B cell (primary cell): ENCODE data around the gene TSNAX. TPM values are rescaled to one million over a fixed set of nuclear protein-coding genes. Genes with fewer than 3 reads are reported as not detected.

ENCODE experiments used
- ATAC-seq: fragments of 200-7000 bp; cut with Tn5 transposase; one replicate; pipeline ENCODE4 v1.10.0; 2021; ENCODE audit warnings: low read depth, mild to moderate bottlenecking, moderate number of reproducible peaks, moderate library complexity
- CTCF ChIA-PET: fragments of 350-600 bp; sonication (Branson Sonifier 250); formaldehyde crosslinking; loops from one replicate; lab custom pipeline; 2021; ENCODE audit warnings: antibody characterized with exemption, inconsistent platforms; lab: Charles Lee
- POLR2A ChIA-PET: fragments of 350-600 bp; sonication (Branson Sonifier 250); formaldehyde crosslinking; loops from one replicate; lab custom pipeline; 2021; ENCODE audit warnings: antibody characterized with exemption; lab: Charles Lee
- DNase-seq: peaks from one replicate; pipeline ENCODE4 v3.0.0; 2013
- H2AFZ ChIP-seq: 2 replicates; pipeline ENCODE4 v1.6.1; 2012; ENCODE audit warnings: mild to moderate bottlenecking, low read depth, low read length; ENCODE audit not compliant: insufficient read depth, poor library complexity, severe bottlenecking
- H3K27ac ChIP-seq, 2 donors: 1 replicate in 1 of 2; 2 replicates in 1 of 2; pipeline ENCODE4 v1.5.1; 2012 to 2013; ENCODE audit warnings: low read length in 2 of 2, mild to moderate bottlenecking in 2 of 2, moderate library complexity in 1 of 2
- H3K27me3 ChIP-seq, 4 experiments: fragments of 200-600 bp in 1 of 4; sonication (generic) in 1 of 4; replicated peaks in 1 of 4; 1 replicate in 2 of 4; 2 replicates in 2 of 4; pipeline versions ENCODE4 v1.6.1 to v1.7.0; 2013 to 2016; ENCODE audit warnings: low read length in 3 of 4, mild to moderate bottlenecking in 2 of 4, mixed read lengths in 1 of 4, moderate library complexity in 1 of 4; ENCODE audit not compliant: insufficient read depth in 4 of 4, control insufficient read depth in 3 of 4; ENCODE audit errors: control extremely low read depth in 1 of 4
- H3K36me3 ChIP-seq, 2 experiments: replicated peaks in 1 of 2; 1 replicate in 1 of 2; 2 replicates in 1 of 2; pipeline versions ENCODE4 v1.6.1 to v1.7.1; 2013; ENCODE audit warnings: low read length in 1 of 2; ENCODE audit not compliant: insufficient read depth in 2 of 2, control insufficient read depth in 1 of 2; ENCODE audit errors: control extremely low read depth in 1 of 2, extremely low read depth in 1 of 2
- H3K4me1 ChIP-seq, 2 donors: fragments of 200-600 bp in 1 of 2; sonication (generic) in 1 of 2; 1 replicate in 1 of 2; 2 replicates in 1 of 2; pipeline versions ENCODE4 v1.5.1 to v1.6.1; 2013 to 2017; ENCODE audit warnings: low read length in 2 of 2; ENCODE audit not compliant: control insufficient read depth in 2 of 2, insufficient read depth in 2 of 2
- H3K4me2 ChIP-seq: replicated peaks from 2 replicates; pipeline ENCODE3; 2012; ENCODE audit warnings: mild to moderate bottlenecking, low read depth, low read length; ENCODE audit not compliant: poor library complexity, severe bottlenecking
- H3K4me3 ChIP-seq, 5 experiments: fragments of 200-600 bp in 1 of 5; sonication (generic) in 1 of 5; 1 replicate in 3 of 5; 2 replicates in 2 of 5; pipeline versions ENCODE4 v1.5.1 to v1.7.0; 2011 to 2016; ENCODE audit warnings: low read length in 4 of 5, mild to moderate bottlenecking in 4 of 5, low read depth in 2 of 5, control low read depth in 1 of 5, moderate library complexity in 1 of 5; ENCODE audit not compliant: insufficient read depth in 1 of 5; ENCODE audit errors: control extremely low read depth in 1 of 5, extremely low read depth in 1 of 5
- H3K79me2 ChIP-seq: fragments of 200-600 bp; sonication (generic); one replicate; pipeline ENCODE4 v1.6.0; 2016; ENCODE audit warnings: low read length; ENCODE audit not compliant: control insufficient read depth, insufficient read depth
- H3K9ac ChIP-seq: fragments of 200-600 bp; sonication (generic); 2 replicates; pipeline ENCODE4 v1.6.1; 2017; ENCODE audit warnings: mild to moderate bottlenecking, low read length, moderate library complexity
- H3K9me3 ChIP-seq, 3 donors: one replicate each; pipeline versions ENCODE4 v1.6.1 to v1.7.1; 2013; ENCODE audit warnings: low read length in 2 of 3; ENCODE audit not compliant: control insufficient read depth in 2 of 3, insufficient read depth in 1 of 3; ENCODE audit errors: control extremely low read depth in 1 of 3
- H4K20me1 ChIP-seq: 2 replicates; pipeline ENCODE4 v1.6.0; 2012; ENCODE audit warnings: mild to moderate bottlenecking, low read length; ENCODE audit not compliant: insufficient read depth, control insufficient read depth, poor library complexity, severe bottlenecking
- H3K27ac Mint-ChIP-seq: one replicate; pipeline ENCODE4 v1.8.0; 2021; ENCODE audit warnings: mixed read lengths
- H3K27me3 Mint-ChIP-seq: one replicate; pipeline ENCODE4 v1.8.0; 2021; ENCODE audit warnings: mixed read lengths
- H3K4me1 Mint-ChIP-seq: one replicate; pipeline ENCODE4 v1.8.0; 2021; ENCODE audit warnings: mixed read lengths
- H3K4me3 Mint-ChIP-seq: one replicate; pipeline ENCODE4 v1.8.0; 2021; ENCODE audit warnings: mixed read lengths
- H3K9me3 Mint-ChIP-seq: one replicate; pipeline ENCODE4 v1.8.0; 2022; ENCODE audit warnings: mixed read lengths; ENCODE audit not compliant: insufficient read depth
- CTCF ChIP-seq: fragments of 200-600 bp; IDR thresholded peaks from one replicate; pipeline ENCODE4 v1.8.0; 2022; ENCODE audit warnings: antibody characterized with exemption, mild to moderate bottlenecking
- EZH2 ChIP-seq: IDR thresholded peaks from 2 replicates; pipeline ENCODE4 v1.6.1; 2012; ENCODE audit warnings: borderline replicate concordance, low read depth, mild to moderate bottlenecking, moderate library complexity, low read length; ENCODE audit not compliant: insufficient read depth, poor library complexity, severe bottlenecking
- WGBS: methylation state at CpG from one replicate; pipeline ENCODE4 v1.1.5; 2013; ENCODE audit warnings: missing lambda C conversion rate; ENCODE audit not compliant: insufficient coverage; 5-methylcytosine and 5-hydroxymethylcytosine counted together
- intact Hi-C: fragments of 100-400 bp; cut with micrococcal nuclease; formaldehyde crosslinking; loops from one replicate; pipeline ENCODE4 v1.10.0; 2022
- polyA plus RNA-seq: library from polyadenylated mRNA; depleted of rRNA; stranded (reverse); fragments of >200 nt; gene quantifications from 2 replicates; pipeline ENCODE4 v1.2.3, GENCODE V29; 2012
- total RNA-seq, 2 donors: library from RNA; stranded (reverse); fragments of 120-200 nt in 1 of 2; gene quantifications; 1 replicate in 1 of 2; 2 replicates in 1 of 2; pipeline versions ENCODE4 v1.2.3 to v1.2.4, GENCODE V29; 2013 to 2022

TSNAX gene
- total and polyA plus RNA-seq, 2 donors (not counting 1 experiment from before 2014, with no cell fraction given), result 9.0 to 41.4 TPM

- ChIA-PET CTCF (no interaction called here), POLR2A (no interaction called here)
- Histone ChIP-seq H3K4me3 (no peak overlapping the region), H3K4me2 (no peak overlapping the region), H3K79me2 (no peaks in the 10 kb centered on the region), H3K27me3 (peaks cover 0 to 5% (median 0%) of the 10 kb centered on the region in 4 experiments), H3K9me3 (no peaks in the 10 kb centered on the region), H3K27ac (no peak overlapping the region), H2AFZ (no peak overlapping the region), H3K9ac (no peak overlapping the region), H3K4me1 (no peaks in the 10 kb centered on the region), H4K20me1 (no peaks in the 10 kb centered on the region), H3K36me3 (no peaks in the 10 kb centered on the region)
- H3K9me3 Mint-ChIP-seq, result no peaks in the 10 kb centered on the region
- no peak for DNase-seq
- TF ChIP-seq EZH2, result no peak
- 100% methylated on average over 2 of the region's 6 CpGs for WGBS
- H3K4me3 Mint-ChIP-seq, result no peak overlapping the region
- no peaks in the 10 kb centered on the region for H3K4me1 Mint-ChIP-seq
- no peak overlapping the region for H3K27ac Mint-ChIP-seq
- ATAC-seq, result no peak
- intact Hi-C loops, result no loop called here
- H3K27me3 Mint-ChIP-seq, result peaks cover 17% of the 10 kb centered on the region
Measured at GRCh38 chr1:231508941-231509340, 19.5 kb upstream of the TSNAX start.

GRCh38 chr1:231512147-231512698, 16.2 kb upstream of the TSNAX start:
- no peak overlapping the region for H3K4me2 ChIP-seq
- H3K27me3 ChIP-seq, result no peaks in the 10 kb centered on the region
- H3K9me3 ChIP-seq, result no peaks in the 10 kb centered on the region
- H3K27ac Mint-ChIP-seq, result no peak overlapping the region
- H4K20me1 ChIP-seq, result no peaks in the 10 kb centered on the region
- peaks cover 13 to 14% of the 10 kb centered on the region in 2 donors for H3K4me1 ChIP-seq
- no peak overlapping the region for H2AFZ ChIP-seq
- ChIA-PET CTCF (no interaction called here), POLR2A (no interaction called here)
- no CpG with 5 or more reads among the region's 2 CpGs for WGBS
- peaks cover 4% of the 10 kb centered on the region for H3K27me3 Mint-ChIP-seq
- ATAC-seq, result no peak
- no peak overlapping the region for H3K4me3 ChIP-seq
- no peak overlapping the region for H3K4me3 Mint-ChIP-seq
- no peak overlapping the region for H3K9ac ChIP-seq
- DNase-seq, result no peak
- H3K27ac ChIP-seq, result no peak overlapping the region
- peaks cover 19% of the 10 kb centered on the region for H3K4me1 Mint-ChIP-seq
- no peaks in the 10 kb centered on the region for H3K9me3 Mint-ChIP-seq
- intact Hi-C loops, result no loop called here
- no peak for TF ChIP-seq CTCF
- no peak for TF ChIP-seq EZH2
- H3K36me3 ChIP-seq, result no peaks in the 10 kb centered on the region
- H3K79me2 ChIP-seq, result no peaks in the 10 kb centered on the region
